OCI-LY3 (cell line): ENCODE measurements around the gene GIMD1.

Experiments used
- EZH2phosphoT487 ChIP-seq: fragments of 200-600 bp; shearing (Covaris generic); IDR thresholded peaks from 2 replicates; pipeline ENCODE4 v1.6.1; 2018; ENCODE audit warnings: antibody characterized with exemption, mixed run types, low read depth
- TF ChIP-seq, protein P1 (sequence below): fragments of 200-600, 300-600 bp; sonication (generic); IDR thresholded peaks from 2 replicates; pipeline ENCODE4 v1.5.1; 2014; ENCODE audit warnings: antibody characterized with exemption, low read length, low read depth

DNA sequence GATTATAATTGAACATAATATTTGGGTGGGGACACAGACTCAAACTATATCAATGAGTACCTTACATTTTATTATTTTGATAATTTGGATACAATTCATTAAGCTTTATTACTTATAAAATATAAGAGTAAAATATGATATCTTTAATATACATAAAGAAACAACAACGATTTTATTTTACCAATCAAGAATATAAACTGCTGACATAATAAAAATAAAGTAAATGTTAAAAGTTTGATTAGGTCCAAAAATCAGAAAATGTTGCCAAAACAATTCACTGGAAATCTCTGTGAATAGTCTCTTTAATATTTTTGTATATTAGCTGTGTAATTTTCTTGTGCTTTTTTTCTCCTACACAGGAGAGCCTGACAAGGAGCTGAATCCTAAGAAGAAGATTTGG is 21.4 kb downstream of the GIMD1 start:
- TF ChIP-seq, protein P1, sequence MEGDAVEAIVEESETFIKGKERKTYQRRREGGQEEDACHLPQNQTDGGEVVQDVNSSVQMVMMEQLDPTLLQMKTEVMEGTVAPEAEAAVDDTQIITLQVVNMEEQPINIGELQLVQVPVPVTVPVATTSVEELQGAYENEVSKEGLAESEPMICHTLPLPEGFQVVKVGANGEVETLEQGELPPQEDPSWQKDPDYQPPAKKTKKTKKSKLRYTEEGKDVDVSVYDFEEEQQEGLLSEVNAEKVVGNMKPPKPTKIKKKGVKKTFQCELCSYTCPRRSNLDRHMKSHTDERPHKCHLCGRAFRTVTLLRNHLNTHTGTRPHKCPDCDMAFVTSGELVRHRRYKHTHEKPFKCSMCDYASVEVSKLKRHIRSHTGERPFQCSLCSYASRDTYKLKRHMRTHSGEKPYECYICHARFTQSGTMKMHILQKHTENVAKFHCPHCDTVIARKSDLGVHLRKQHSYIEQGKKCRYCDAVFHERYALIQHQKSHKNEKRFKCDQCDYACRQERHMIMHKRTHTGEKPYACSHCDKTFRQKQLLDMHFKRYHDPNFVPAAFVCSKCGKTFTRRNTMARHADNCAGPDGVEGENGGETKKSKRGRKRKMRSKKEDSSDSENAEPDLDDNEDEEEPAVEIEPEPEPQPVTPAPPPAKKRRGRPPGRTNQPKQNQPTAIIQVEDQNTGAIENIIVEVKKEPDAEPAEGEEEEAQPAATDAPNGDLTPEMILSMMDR, result no peak
- no peak for TF ChIP-seq EZH2phosphoT487
